Retina (tissue), 1 donor: ENCODE measurements around the gene PPP3CA.
"Not testable (repeated sequence)": the region's sequence is repeated elsewhere in the genome, so short reads cannot be mapped to it uniquely, and the experiment has no call there.

Source experiments
- DNase-seq: peaks from one replicate; pipeline ENCODE4 v3.0.0-alpha.2; 2016

Gene PPP3CA

DNA sequence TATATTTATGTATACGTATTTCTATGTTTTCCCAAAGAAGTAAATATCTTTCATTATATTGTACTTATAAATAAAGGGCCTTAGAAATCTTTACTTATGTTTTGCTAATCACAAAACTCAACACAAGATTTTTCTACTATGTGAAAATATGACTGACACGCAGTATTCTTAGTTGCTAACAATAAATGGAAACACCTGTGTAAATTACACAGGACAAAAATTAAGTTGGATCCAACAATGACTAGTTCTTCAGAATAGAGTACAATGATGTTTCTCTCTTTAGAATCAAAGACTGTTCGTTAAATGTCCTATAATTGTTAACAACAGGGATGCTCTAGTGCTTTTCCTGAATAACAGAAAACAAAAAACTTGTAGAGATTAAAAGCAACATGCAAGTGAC lies 96.1 kb downstream of the PPP3CA start:
- no peak for DNase-seq

DNA sequence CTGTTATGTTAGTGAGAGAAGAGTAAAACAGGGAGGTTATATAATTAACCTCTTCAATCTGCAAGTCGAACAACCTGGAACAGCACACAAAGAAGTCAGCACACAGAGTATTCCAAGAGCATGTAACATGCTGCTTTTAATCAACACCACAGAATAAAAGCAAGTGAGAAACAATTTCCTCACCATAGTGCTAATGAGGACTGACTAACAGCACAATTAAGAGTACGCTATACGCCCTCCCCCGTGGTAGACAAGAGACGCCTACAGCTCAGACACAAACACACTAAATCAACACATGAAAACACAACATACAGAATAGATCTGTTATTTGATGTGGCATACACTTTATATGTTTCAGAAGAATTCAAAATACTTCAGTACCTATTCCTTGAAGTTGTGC lies 103.0 kb downstream of the PPP3CA start:
- DNase-seq, result no peak

DNA sequence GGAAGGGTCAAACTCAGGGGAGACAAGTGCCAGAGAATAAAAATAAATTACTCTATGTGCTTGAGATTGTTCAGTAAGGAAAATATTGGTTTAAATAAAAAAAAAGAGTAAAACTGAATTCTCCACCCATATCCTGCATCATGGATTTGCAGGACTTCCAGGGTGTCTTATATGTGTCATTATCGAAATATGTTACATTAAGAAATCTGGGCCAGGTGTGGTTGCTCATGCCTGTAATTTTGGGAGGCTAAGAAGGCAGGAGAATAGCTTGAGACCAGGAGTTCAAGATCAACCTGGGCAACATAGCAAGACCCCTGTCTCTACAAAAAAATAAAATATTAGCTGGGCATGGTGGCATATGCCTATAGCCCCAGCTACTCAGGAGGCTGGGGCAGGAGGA lies 104.9 kb downstream of the PPP3CA start:
- DNase-seq, result no peak

- no peak for DNase-seq
Observed at GRCh38 chr4:101240099-101240498, 107.2 kb downstream of the PPP3CA start.

- no peak for DNase-seq
Observed at GRCh38 chr4:101239665-101240064, 107.7 kb downstream of the PPP3CA start.

- no peak for DNase-seq
Observed at GRCh38 chr4:101238706-101239105, 108.6 kb downstream of the PPP3CA start.

GRCh38 chr4:101237773-101238172 lies 109.6 kb downstream of the PPP3CA start:
- no peak for DNase-seq

GRCh38 chr4:101236097-101236496 lies 111.2 kb downstream of the PPP3CA start:
- DNase-seq, result no peak

DNA sequence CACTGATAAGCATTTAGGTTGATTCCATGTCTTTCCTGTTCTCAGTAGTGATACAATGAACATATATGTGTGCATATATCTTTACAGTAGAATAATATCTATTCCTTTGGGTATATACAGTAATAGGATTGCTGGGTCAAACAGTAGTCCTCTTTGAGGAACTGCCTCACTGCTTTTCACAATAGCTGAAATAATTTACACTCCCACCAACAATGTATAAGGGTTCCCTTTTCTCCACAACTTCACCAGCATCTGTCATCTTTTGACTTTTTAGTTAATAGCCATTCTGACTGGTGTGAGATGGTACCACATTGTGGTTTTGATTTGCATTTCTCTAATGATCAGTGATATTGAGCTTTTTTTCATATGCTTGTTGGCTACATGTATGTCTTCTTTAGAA lies 113.2 kb downstream of the PPP3CA start:
- not testable (repeated sequence) for DNase-seq

GRCh38 chr4:101232074-101232776 lies 115.1 kb downstream of the PPP3CA start:
- DNase-seq, result no peak

DNA sequence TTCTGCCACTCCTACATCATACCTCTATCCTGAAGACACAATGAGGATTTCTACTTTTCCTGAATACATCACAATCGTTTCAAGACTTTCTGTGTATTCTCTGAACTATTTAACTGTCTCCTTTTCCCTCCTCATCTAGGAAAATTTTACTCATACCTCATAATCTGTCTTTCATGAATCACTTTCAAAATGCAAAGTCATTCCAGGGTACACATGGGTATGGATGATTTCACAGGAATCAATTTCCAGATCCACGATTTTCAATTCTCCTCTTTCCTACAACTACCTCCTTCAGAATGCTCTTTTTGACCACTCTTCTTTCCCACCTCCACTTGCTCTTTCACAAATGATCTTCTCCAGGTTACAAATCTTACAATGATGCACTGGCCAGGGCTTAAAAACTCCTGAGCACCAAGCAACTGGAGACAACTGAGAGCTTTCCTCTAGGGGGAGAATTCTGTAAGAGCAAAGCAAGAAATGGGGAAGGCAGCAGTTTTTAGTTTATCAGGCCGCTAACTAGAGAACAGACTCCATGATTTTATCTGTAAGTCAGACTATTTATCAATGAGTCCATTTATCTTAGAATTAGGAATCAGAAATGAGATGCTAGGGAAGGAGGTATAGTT lies 116.4 kb downstream of the PPP3CA start:
- DNase-seq, result no peak

- DNase-seq, result no peak
Observed at GRCh38 chr4:101229116-101229515, 118.2 kb downstream of the PPP3CA start.

- no peak for DNase-seq
Observed at GRCh38 chr4:101227715-101228114, 119.6 kb downstream of the PPP3CA start.

- no peak for DNase-seq
Observed at GRCh38 chr4:101224358-101225218, 122.7 kb downstream of the PPP3CA start.

- DNase-seq, result no peak
Observed at GRCh38 chr4:101222156-101222845, 125.0 kb downstream of the PPP3CA start.

- DNase-seq, result no peak
Observed at GRCh38 chr4:101221294-101221693, 126.0 kb downstream of the PPP3CA start.

DNA sequence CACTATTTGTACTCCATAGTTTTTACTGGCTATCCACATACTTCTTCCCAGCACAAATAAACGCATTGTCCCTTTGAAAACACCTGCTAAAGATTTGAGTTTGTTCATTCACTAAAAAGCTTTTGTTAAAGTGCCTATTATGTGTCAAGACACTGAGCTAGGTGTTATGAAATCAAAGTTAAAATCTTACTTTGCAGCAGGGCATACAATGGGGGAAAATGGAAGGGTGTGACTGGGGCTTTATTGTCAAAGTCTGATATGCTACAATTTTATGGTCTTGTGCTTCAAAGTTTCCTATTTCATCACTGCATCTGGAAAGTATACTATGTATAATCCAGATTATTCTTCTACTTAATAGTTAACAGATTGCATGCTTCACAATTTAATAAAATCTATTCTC lies 128.4 kb downstream of the PPP3CA start:
- no peak for DNase-seq

- DNase-seq, result no peak
Observed at GRCh38 chr4:101218346-101218745, 129.0 kb downstream of the PPP3CA start.

GRCh38 chr4:101217353-101218031 lies 129.8 kb downstream of the PPP3CA start:
- DNase-seq, result no peak

DNA sequence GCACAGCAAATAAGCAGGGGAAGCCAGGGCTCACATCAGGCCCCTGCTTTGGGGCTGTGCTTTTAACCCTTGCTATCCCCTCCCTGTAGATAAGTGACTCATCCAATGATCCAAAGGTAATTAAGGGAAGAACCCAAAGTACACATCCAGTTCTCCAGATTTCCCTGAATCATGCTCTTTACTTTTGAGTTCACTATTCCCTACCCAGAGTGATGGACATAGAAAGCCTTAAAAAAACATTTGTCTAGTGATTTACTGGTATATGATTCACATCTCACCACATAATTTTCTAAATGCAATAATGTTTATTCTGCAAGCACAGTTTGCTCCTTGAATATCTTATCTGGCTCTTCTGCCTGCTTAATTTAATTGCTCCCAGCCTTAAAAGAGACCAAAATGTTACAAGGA lies 136.2 kb downstream of the PPP3CA start:
- no peak for DNase-seq

- DNase-seq, result no peak
Observed at GRCh38 chr4:101210331-101210730, 137.0 kb downstream of the PPP3CA start.

- DNase-seq, result no peak
Observed at GRCh38 chr4:101208171-101208570, 139.2 kb downstream of the PPP3CA start.

- no peak for DNase-seq
Observed at GRCh38 chr4:101205916-101206315, 141.4 kb downstream of the PPP3CA start.
